Progenitor cell of endocrine pancreas (in vitro differentiated cells): ENCODE data around the gene TRAF3IP1. TPM values are rescaled to one million over a fixed set of nuclear protein-coding genes. Genes with fewer than 3 reads are reported as not detected.

Source experiments
- DNase-seq: peaks from one replicate; pipeline ENCODE4 v3.0.0; 2021; ENCODE audit warnings: low spot score; ENCODE audit not compliant: unreplicated experiment
- H3K27ac Mint-ChIP-seq: 2 replicates; pipeline ENCODE4 v1.8.0; 2021; ENCODE audit warnings: mild to moderate bottlenecking, moderate library complexity, mixed read lengths
- H3K27me3 Mint-ChIP-seq: 2 replicates; pipeline ENCODE4 v1.8.0; 2021; ENCODE audit warnings: mixed read lengths
- H3K36me3 Mint-ChIP-seq: 2 replicates; pipeline ENCODE4 v1.8.0; 2022; ENCODE audit warnings: mixed read lengths; ENCODE audit not compliant: insufficient read depth
- H3K4me1 Mint-ChIP-seq: 2 replicates; pipeline ENCODE4 v1.8.0; 2021; ENCODE audit warnings: low read depth, mixed read lengths
- H3K4me3 Mint-ChIP-seq: 2 replicates; pipeline ENCODE4 v1.8.0; 2021; ENCODE audit warnings: low read depth, mild to moderate bottlenecking, moderate library complexity, mixed read lengths
- H3K9me3 Mint-ChIP-seq: 2 replicates; pipeline ENCODE4 v1.8.0; 2021; ENCODE audit warnings: low read depth, mixed read lengths
- total RNA-seq: library from RNA; stranded (reverse); gene quantifications from 2 replicates; pipeline ENCODE4 v1.2.1, GENCODE V29; 2021
- TF ChIP-seq, protein P1 (sequence below): fragments of 200-600 bp; sonication (generic); IDR thresholded peaks from one replicate; pipeline ENCODE4 v1.5.0; 2021; ENCODE audit warnings: antibody characterized with exemption, mild to moderate bottlenecking; ENCODE audit not compliant: unreplicated experiment

The TRAF3IP1 gene
- total RNA-seq, 1 donor from 2014 or later = 27.0 TPM

DNA sequence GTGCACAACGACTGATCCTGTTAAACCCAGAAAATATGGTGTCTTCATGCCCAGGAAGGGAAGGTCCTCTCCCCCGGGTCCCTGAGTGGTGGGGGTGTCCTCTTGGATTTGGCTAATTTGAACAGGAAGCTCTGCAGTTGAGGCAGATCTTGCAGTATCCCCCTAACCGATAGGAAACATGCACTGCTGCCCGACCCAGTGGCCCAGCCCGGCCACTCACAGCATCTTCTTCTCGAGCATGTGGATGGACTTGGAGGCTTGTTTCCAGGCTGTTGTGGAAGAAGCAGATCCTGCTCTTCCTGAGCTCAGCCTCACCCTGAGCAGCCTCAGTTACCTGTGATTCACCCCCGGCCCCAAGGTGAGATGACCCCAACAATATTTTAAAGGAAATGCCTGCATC lies 60.0 kb downstream of the TRAF3IP1 start:
- H3K27me3 Mint-ChIP-seq = no peaks in the 10 kb centered on the region
- peaks cover 13% of the 10 kb centered on the region for H3K4me1 Mint-ChIP-seq
- no peak overlapping the region for H3K4me3 Mint-ChIP-seq
- peaks cover 4% of the 10 kb centered on the region for H3K9me3 Mint-ChIP-seq
- H3K27ac Mint-ChIP-seq = peak overlapping the region; percentile 66
- peaks cover 22% of the 10 kb centered on the region for H3K36me3 Mint-ChIP-seq
- TF ChIP-seq, protein P1, sequence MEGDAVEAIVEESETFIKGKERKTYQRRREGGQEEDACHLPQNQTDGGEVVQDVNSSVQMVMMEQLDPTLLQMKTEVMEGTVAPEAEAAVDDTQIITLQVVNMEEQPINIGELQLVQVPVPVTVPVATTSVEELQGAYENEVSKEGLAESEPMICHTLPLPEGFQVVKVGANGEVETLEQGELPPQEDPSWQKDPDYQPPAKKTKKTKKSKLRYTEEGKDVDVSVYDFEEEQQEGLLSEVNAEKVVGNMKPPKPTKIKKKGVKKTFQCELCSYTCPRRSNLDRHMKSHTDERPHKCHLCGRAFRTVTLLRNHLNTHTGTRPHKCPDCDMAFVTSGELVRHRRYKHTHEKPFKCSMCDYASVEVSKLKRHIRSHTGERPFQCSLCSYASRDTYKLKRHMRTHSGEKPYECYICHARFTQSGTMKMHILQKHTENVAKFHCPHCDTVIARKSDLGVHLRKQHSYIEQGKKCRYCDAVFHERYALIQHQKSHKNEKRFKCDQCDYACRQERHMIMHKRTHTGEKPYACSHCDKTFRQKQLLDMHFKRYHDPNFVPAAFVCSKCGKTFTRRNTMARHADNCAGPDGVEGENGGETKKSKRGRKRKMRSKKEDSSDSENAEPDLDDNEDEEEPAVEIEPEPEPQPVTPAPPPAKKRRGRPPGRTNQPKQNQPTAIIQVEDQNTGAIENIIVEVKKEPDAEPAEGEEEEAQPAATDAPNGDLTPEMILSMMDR = no peak
- no peak for DNase-seq

DNA sequence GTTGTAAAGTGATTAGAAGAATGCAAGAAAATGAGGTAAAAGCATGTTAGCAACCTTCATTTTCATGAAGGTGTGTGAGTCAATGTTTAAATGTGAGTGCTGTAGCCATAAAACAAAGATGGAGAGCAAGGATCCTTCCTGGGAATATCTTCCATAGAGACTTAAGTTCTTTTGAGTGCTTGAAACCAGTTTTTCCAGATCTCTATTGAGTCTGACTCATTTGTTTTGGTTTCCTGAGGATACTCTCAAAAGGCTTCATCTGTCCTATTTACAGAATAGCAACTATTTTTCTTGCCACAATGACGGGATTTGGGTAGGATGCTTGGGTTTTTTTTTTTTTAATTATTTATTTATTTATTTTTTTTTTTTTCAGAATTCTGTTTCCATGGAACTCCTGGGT lies 60.5 kb downstream of the TRAF3IP1 start:
- no peaks in the 10 kb centered on the region for H3K27me3 Mint-ChIP-seq
- peaks cover 10% of the 10 kb centered on the region for H3K4me1 Mint-ChIP-seq
- H3K27ac Mint-ChIP-seq = peak overlapping the region; percentile 66
- H3K4me3 Mint-ChIP-seq = no peak overlapping the region
- TF ChIP-seq, protein P1 = no peak
- peaks cover 4% of the 10 kb centered on the region for H3K9me3 Mint-ChIP-seq
- H3K36me3 Mint-ChIP-seq = peaks cover 22% of the 10 kb centered on the region
- no peak for DNase-seq

GRCh38 chr2:238381341-238382115 lies 61.2 kb downstream of the TRAF3IP1 start:
- Mint-ChIP-seq H3K27ac (no peak overlapping the region), H3K9me3 (peaks cover 4% of the 10 kb centered on the region), H3K4me1 (peaks cover 9% of the 10 kb centered on the region), H3K4me3 (no peak overlapping the region), H3K27me3 (no peaks in the 10 kb centered on the region), H3K36me3 (peaks cover 23% of the 10 kb centered on the region)
- TF ChIP-seq, protein P1 = no peak
- no peak for DNase-seq

DNA sequence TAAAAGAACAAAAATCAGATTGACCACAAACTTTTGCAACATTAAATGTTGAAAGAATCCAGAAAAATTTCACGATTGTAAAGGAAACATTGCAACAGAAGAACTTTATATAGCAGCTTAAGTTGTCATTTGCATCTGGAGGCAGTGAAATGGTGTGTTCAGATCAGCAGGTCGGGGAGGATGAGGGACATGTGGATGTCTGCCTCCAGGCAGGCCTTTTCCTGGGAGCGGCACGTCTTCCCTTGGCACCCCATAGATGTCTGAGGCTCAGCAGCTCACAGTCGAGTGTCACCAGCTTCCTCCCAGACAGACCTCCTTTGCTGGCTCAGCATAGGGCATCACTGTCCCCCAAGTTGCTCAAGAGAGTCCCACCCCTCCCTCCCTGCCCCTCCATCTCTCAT lies 62.1 kb downstream of the TRAF3IP1 start:
- no peak for DNase-seq
- peaks cover 9% of the 10 kb centered on the region for H3K4me1 Mint-ChIP-seq
- TF ChIP-seq, protein P1 = no peak
- peaks cover 23% of the 10 kb centered on the region for H3K36me3 Mint-ChIP-seq
- no peak overlapping the region for H3K4me3 Mint-ChIP-seq
- no peaks in the 10 kb centered on the region for H3K27me3 Mint-ChIP-seq
- peaks cover 4% of the 10 kb centered on the region for H3K9me3 Mint-ChIP-seq
- no peak overlapping the region for H3K27ac Mint-ChIP-seq

DNA sequence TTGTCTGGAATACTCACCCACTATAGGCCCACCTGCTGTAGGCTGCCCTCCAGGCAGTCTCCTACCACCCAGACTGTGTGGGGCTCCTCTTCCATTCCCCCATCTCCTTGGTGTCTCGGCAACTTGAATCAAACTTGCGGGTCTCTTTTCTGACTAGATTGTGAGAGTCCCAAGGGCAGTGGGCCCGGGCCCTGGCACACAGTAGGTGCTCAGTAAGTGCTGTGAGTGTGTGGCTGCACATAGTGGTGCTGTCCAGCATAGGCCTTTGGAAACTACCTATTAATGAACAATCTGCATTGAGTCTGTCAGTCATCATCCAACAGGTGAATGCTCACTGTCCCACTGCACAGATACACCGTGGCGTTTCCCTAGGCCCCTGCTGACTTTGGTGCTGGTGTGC lies 62.8 kb downstream of the TRAF3IP1 start:
- Mint-ChIP-seq H3K4me1 (peaks cover 9% of the 10 kb centered on the region), H3K27me3 (no peaks in the 10 kb centered on the region), H3K9me3 (peaks cover 4% of the 10 kb centered on the region), H3K4me3 (no peak overlapping the region), H3K36me3 (peaks cover 23% of the 10 kb centered on the region), H3K27ac (no peak overlapping the region)
- no peak for DNase-seq
- TF ChIP-seq, protein P1 = no peak
